ENCODE data around the gene SORCS3.

Gene SORCS3

DNA sequence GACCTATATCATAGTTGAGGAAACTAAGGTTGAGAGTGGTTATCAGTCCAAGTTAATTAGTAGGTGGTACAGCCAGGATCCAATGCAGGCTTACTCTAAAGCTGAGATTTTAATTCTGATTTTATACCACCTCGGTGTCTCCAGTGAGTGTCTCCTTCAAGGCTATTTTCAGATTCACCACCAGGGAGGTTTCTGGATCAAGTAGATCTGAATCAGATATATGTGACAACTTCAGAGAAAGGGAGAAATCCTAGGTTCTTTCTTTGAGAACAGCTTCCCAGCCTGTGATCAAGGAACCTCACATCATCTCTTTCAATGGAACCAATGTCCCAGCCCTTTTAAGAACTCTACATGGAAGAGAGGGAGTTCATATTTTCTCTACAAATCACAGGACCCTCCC is 429.2 kb downstream of the SORCS3 start:
- TF ChIP-seq CTCF (IDR thresholded peaks at IDR 0.05; ENCODE audit: insufficient read depth, low read depth, low read length, missing control alignments), result no peak
- no peak for DNase-seq (ENCODE audit: low read depth)
- H3K4me3 ChIP-seq (ENCODE audit: low read length), result no peak overlapping the region

DNA sequence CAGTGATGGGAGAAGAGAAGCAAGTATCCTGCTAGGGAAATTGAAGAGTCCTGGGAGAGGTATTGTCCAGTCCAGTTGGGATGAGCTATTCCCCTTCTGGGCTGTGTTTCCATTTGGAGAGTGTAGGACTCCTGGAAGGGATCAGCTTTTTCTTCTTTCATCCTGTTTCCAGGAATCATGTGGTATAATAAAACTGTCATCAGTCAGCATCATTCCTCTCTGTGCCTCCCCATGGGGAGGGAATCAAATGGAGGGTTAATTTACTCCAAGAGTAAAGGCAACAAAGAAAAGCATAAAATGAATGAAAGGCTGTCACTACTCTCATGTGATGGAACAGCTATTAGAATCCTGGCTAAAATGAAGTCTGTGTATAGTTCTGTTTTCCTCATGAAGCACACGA is 429.9 kb downstream of the SORCS3 start:
- no peak for TF ChIP-seq CTCF (IDR thresholded peaks at IDR 0.05; ENCODE audit: insufficient read depth, low read depth, low read length, missing control alignments)
- no peak for DNase-seq (ENCODE audit: low read depth)
- no peak overlapping the region for H3K4me3 ChIP-seq (ENCODE audit: low read length)

GRCh38 chr10:105071980-105072379 is 430.9 kb downstream of the SORCS3 start:
- H3K4me3 ChIP-seq (ENCODE audit: low read length), result no peak overlapping the region
- TF ChIP-seq CTCF (IDR thresholded peaks at IDR 0.05; ENCODE audit: insufficient read depth, low read depth, low read length, missing control alignments), result no peak
- no peak for DNase-seq (ENCODE audit: low read depth)

DNA sequence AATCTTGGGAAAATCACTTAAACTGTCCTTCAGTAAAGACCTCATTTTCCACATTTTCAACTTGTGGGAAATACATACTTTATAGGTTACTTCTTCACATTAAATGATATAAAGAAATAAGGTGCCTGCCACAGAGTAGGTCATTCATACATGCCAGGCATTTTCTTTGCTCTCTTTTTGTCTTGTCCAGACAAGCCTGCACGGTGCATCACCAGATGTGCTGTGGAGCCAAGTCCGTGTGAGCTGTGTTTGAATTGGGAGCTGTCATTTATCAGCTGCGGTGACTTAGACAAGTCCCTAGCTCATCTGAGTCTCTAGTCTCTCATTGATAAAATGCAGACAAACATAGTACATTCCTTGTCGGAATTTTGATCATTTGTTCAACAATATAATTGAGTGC is 432.9 kb downstream of the SORCS3 start:
- TF ChIP-seq CTCF (IDR thresholded peaks at IDR 0.05; ENCODE audit: insufficient read depth, low read depth, low read length, missing control alignments), result no peak
- peak; percentile 75 for DNase-seq (ENCODE audit: low read depth)
- no peak overlapping the region for H3K4me3 ChIP-seq (ENCODE audit: low read length)

- no peak for DNase-seq (ENCODE audit: low read depth)
- no peak for TF ChIP-seq CTCF (IDR thresholded peaks at IDR 0.05; ENCODE audit: insufficient read depth, low read depth, low read length, missing control alignments)
- no peak overlapping the region for H3K4me3 ChIP-seq (ENCODE audit: low read length)
Observed at GRCh38 chr10:105075031-105075430, 433.9 kb downstream of the SORCS3 start.

DNA sequence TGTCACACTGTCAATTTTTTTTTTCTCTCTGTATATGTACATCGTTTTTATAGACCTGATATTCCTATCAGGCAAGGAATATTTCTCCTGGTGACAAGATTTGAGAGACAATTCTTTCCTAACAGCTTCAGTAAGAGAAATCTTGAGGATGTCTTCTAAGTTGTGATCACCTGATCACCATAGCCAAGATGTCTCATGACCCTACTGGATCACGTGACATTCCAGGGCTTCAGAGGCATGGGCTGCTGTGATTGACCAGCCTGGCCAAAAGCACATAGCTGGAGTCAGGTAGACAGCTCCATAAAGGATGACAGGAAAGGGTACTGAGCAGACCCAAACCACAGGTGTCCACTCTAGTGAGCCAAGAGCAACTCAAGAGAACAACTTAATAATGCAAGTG is 444.9 kb downstream of the SORCS3 start:
- no peak for TF ChIP-seq CTCF (IDR thresholded peaks at IDR 0.05; ENCODE audit: insufficient read depth, low read depth, low read length, missing control alignments)
- DNase-seq (ENCODE audit: low read depth), result no peak

GRCh38 chr10:105094048-105094447 is 453.0 kb downstream of the SORCS3 start:
- no peak overlapping the region for H3K4me3 ChIP-seq (ENCODE audit: low read length)
- TF ChIP-seq CTCF (IDR thresholded peaks at IDR 0.05; ENCODE audit: insufficient read depth, low read depth, low read length, missing control alignments), result no peak
- DNase-seq (ENCODE audit: low read depth), result peak; percentile 3

More for the DNA sequence above, 444.9 kb downstream of the SORCS3 start:
- H3K4me3 ChIP-seq (ENCODE audit: low read length), result no peak overlapping the region

Measured in epithelial cell of esophagus (primary cell).